HG03025 (cell line): Measurements from ENCODE around the gene HM13.
"Not testable (repeated sequence)": the region's sequence is repeated elsewhere in the genome, so short reads cannot be mapped to it uniquely, and the experiment has no call there.

ENCODE experiments used
- ATAC-seq: cut with Tn5 transposase; IDR thresholded peaks from one replicate; pipeline ENCODE4 v1.9.1; 2021; ENCODE audit warnings: mild to moderate bottlenecking, moderate library complexity; ENCODE audit not compliant: unreplicated experiment, low FRiP score

The HM13 gene

GRCh38 chr20:31500527-31500926, 13.7 kb upstream of the HM13 start:
- ATAC-seq, result no peak

GRCh38 chr20:31502884-31503673, 11.2 kb upstream of the HM13 start:
- ATAC-seq, result not testable (repeated sequence)

- no peak for ATAC-seq
These were observed 8.3 kb upstream of the HM13 start for GRCh38 chr20:31505903-31506302.

GRCh38 chr20:31508517-31509244, 5.6 kb upstream of the HM13 start:
- no peak for ATAC-seq

GRCh38 chr20:31515072-31515774, 981 bp downstream of the HM13 start:
- no peak for ATAC-seq

- no peak for ATAC-seq
These were observed 1.5 kb downstream of the HM13 start for GRCh38 chr20:31515775-31516107.

GRCh38 chr20:31516166-31516565, 1.9 kb downstream of the HM13 start:
- no peak for ATAC-seq

- ATAC-seq, result no peak
These were observed 2.4 kb downstream of the HM13 start for GRCh38 chr20:31516651-31517050.

GRCh38 chr20:31517373-31517772, 3.1 kb downstream of the HM13 start:
- ATAC-seq, result no peak

GRCh38 chr20:31521267-31521666, 7.0 kb downstream of the HM13 start:
- not testable (repeated sequence) for ATAC-seq

- ATAC-seq, result no peak
These were observed 8.5 kb downstream of the HM13 start for GRCh38 chr20:31522731-31523130.

GRCh38 chr20:31523361-31524283, 9.4 kb downstream of the HM13 start:
- ATAC-seq, result no peak

GRCh38 chr20:31527266-31527665, 13.0 kb downstream of the HM13 start:
- no peak for ATAC-seq

GRCh38 chr20:31535298-31535697, 21.1 kb downstream of the HM13 start:
- no peak for ATAC-seq

GRCh38 chr20:31536575-31536974, 22.3 kb downstream of the HM13 start:
- no peak for ATAC-seq

GRCh38 chr20:31537116-31537871, 23.1 kb downstream of the HM13 start:
- no peak for ATAC-seq

- no peak for ATAC-seq
These were observed 23.6 kb downstream of the HM13 start for GRCh38 chr20:31537890-31538289.

GRCh38 chr20:31538326-31538725, 24.1 kb downstream of the HM13 start:
- no peak for ATAC-seq

GRCh38 chr20:31539636-31540035, 25.4 kb downstream of the HM13 start:
- not testable (repeated sequence) for ATAC-seq

- no peak for ATAC-seq
These were observed 26.2 kb downstream of the HM13 start for GRCh38 chr20:31540406-31540805.
